ENCODE data around the gene BCL6.

The BCL6 gene

GRCh38 chr3:187725653-187726370, 19.5 kb downstream of the BCL6 start:
- H3K79me2 ChIP-seq = no peaks in the 10 kb centered on the region
- no peaks in the 10 kb centered on the region for H3K27me3 ChIP-seq (ENCODE audit: control insufficient read depth, insufficient read depth, low read length)
- no peak overlapping the region for H2AFZ ChIP-seq
- TF ChIP-seq CTCF (IDR thresholded peaks at IDR 0.05) = no peak
- H3K4me2 ChIP-seq (ENCODE audit: low read length) = no peak overlapping the region
- no peak overlapping the region for H3K9ac ChIP-seq
- no peaks in the 10 kb centered on the region for H3K4me1 ChIP-seq
- no peaks in the 10 kb centered on the region for H3K9me3 ChIP-seq (ENCODE audit: control insufficient read depth, low read length)
- H3K27ac ChIP-seq = no peak overlapping the region
- no peak overlapping the region for H3K4me3 ChIP-seq (ENCODE audit: low read depth, low read length)
- H3K36me3 ChIP-seq (ENCODE audit: control insufficient read depth, insufficient read depth, low read length) = no peaks in the 10 kb centered on the region

GRCh38 chr3:187725224-187725623, 20.0 kb downstream of the BCL6 start:
- Histone ChIP-seq H3K4me1 (no peaks in the 10 kb centered on the region), H3K4me2 (ENCODE audit: low read length) (no peak overlapping the region), H3K27me3 (ENCODE audit: control insufficient read depth, insufficient read depth, low read length) (no peaks in the 10 kb centered on the region), H3K36me3 (ENCODE audit: control insufficient read depth, insufficient read depth, low read length) (no peaks in the 10 kb centered on the region), H3K9ac (no peak overlapping the region), H2AFZ (no peak overlapping the region), H3K27ac (no peak overlapping the region), H3K9me3 (ENCODE audit: control insufficient read depth, low read length) (no peaks in the 10 kb centered on the region), H3K4me3 (ENCODE audit: low read depth, low read length) (no peak overlapping the region), H3K79me2 (no peaks in the 10 kb centered on the region)
- TF ChIP-seq CTCF (IDR thresholded peaks at IDR 0.05) = no peak

GRCh38 chr3:187722206-187722612, 23.1 kb downstream of the BCL6 start:
- Histone ChIP-seq H3K4me3 (ENCODE audit: low read depth, low read length) (no peak overlapping the region), H2AFZ (no peak overlapping the region), H3K79me2 (no peaks in the 10 kb centered on the region), H3K9ac (no peak overlapping the region), H3K4me1 (no peaks in the 10 kb centered on the region), H3K27me3 (ENCODE audit: control insufficient read depth, insufficient read depth, low read length) (no peaks in the 10 kb centered on the region), H3K27ac (no peak overlapping the region), H3K9me3 (ENCODE audit: control insufficient read depth, low read length) (no peaks in the 10 kb centered on the region), H3K36me3 (ENCODE audit: control insufficient read depth, insufficient read depth, low read length) (no peaks in the 10 kb centered on the region), H3K4me2 (ENCODE audit: low read length) (no peak overlapping the region)
- TF ChIP-seq CTCF (IDR thresholded peaks at IDR 0.05) = no peak

- no peak overlapping the region for H3K9ac ChIP-seq
- TF ChIP-seq CTCF (IDR thresholded peaks at IDR 0.05) = no peak
- H3K4me1 ChIP-seq = no peaks in the 10 kb centered on the region
- H3K4me2 ChIP-seq (ENCODE audit: low read length) = no peak overlapping the region
- no peaks in the 10 kb centered on the region for H3K9me3 ChIP-seq (ENCODE audit: control insufficient read depth, low read length)
- H3K27me3 ChIP-seq (ENCODE audit: control insufficient read depth, insufficient read depth, low read length) = no peaks in the 10 kb centered on the region
- no peaks in the 10 kb centered on the region for H3K36me3 ChIP-seq (ENCODE audit: control insufficient read depth, insufficient read depth, low read length)
- no peak overlapping the region for H3K4me3 ChIP-seq (ENCODE audit: low read depth, low read length)
- no peak overlapping the region for H3K27ac ChIP-seq
- H2AFZ ChIP-seq = no peak overlapping the region
- H3K79me2 ChIP-seq = no peaks in the 10 kb centered on the region
These were observed 24.2 kb downstream of the BCL6 start for GRCh38 chr3:187721055-187721454.

GRCh38 chr3:187720337-187720670, 25.0 kb downstream of the BCL6 start:
- H3K9ac ChIP-seq = no peak overlapping the region

More at GRCh38 chr3:187720337-187720670, 25.0 kb downstream of the BCL6 start:
- no peaks in the 10 kb centered on the region for H3K36me3 ChIP-seq (ENCODE audit: control insufficient read depth, insufficient read depth, low read length)
- H3K4me3 ChIP-seq (ENCODE audit: low read depth, low read length) = no peak overlapping the region
- no peak overlapping the region for H3K27ac ChIP-seq
- no peak overlapping the region for H2AFZ ChIP-seq
- H3K79me2 ChIP-seq = no peaks in the 10 kb centered on the region
- no peaks in the 10 kb centered on the region for H3K27me3 ChIP-seq (ENCODE audit: control insufficient read depth, insufficient read depth, low read length)
- no peak for TF ChIP-seq CTCF (IDR thresholded peaks at IDR 0.05)
- no peaks in the 10 kb centered on the region for H3K9me3 ChIP-seq (ENCODE audit: control insufficient read depth, low read length)
- H3K4me1 ChIP-seq = no peaks in the 10 kb centered on the region
- no peak overlapping the region for H3K4me2 ChIP-seq (ENCODE audit: low read length)
